SU-DHL-6 (cell line): ENCODE measurements around the gene RAPSN.

Experiments
- H2AFZ ChIP-seq: fragments of 200-600 bp; sonication (generic); 2 replicates; pipeline ENCODE4 v1.6.1; 2014; ENCODE audit warnings: low read depth, mild to moderate bottlenecking, moderate library complexity, mixed read lengths, antibody characterized with exemption, low read length; ENCODE audit not compliant: severe bottlenecking
- H3F3A ChIP-seq: fragments of 200-600 bp; shearing (Covaris generic); 2 replicates; pipeline ENCODE4 v1.6.0; 2016; ENCODE audit warnings: antibody characterized with exemption, mild to moderate bottlenecking; ENCODE audit not compliant: insufficient read depth
- H3K27ac ChIP-seq: fragments of 200-600 bp; sonication (generic); 2 replicates; pipeline ENCODE4 v1.5.1; 2016; ENCODE audit warnings: low read depth, mild to moderate bottlenecking, low read length, moderate library complexity, mixed read lengths
- H3K27me3 ChIP-seq: fragments of 200-600 bp; sonication (generic), shearing (Covaris generic); 2 replicates; pipeline ENCODE4 v1.6.0; 2014; ENCODE audit warnings: mild to moderate bottlenecking, low read length
- H3K36me3 ChIP-seq: fragments of 200-600 bp; sonication (generic); 2 replicates; pipeline ENCODE4 v1.6.1; 2014; ENCODE audit warnings: mild to moderate bottlenecking, low read length, mixed read lengths
- H3K4me2 ChIP-seq: fragments of 300-600, 200-600 bp; shearing (Covaris generic), sonication (generic); 2 replicates; pipeline ENCODE4 v1.6.0; 2014; ENCODE audit warnings: low read length, low read depth, mild to moderate bottlenecking; ENCODE audit not compliant: poor library complexity, severe bottlenecking
- H3K4me3 ChIP-seq: fragments of 200-600 bp; sonication (generic); 2 replicates; pipeline ENCODE4 v1.5.1; 2014; ENCODE audit warnings: antibody characterized with exemption, low read length, mild to moderate bottlenecking, mixed read lengths; ENCODE audit not compliant: insufficient read depth, poor library complexity, severe bottlenecking
- H3K79me2 ChIP-seq: fragments of 200-600 bp; sonication (generic); 2 replicates; pipeline ENCODE4 v1.6.1; 2014; ENCODE audit warnings: mild to moderate bottlenecking, low read length, moderate library complexity; ENCODE audit not compliant: insufficient read depth
- H3K9ac ChIP-seq: fragments of 200-600 bp; sonication (generic); 2 replicates; pipeline ENCODE4 v1.7.0; 2014; ENCODE audit warnings: mild to moderate bottlenecking, low read length
- H3K9me2 ChIP-seq: fragments of 200-600 bp; sonication (generic); replicated peaks from 2 replicates; pipeline ENCODE4 v1.6.1; 2014; ENCODE audit warnings: low read length; ENCODE audit not compliant: insufficient read depth
- H3K9me3 ChIP-seq: fragments of 200-600 bp; sonication (generic); 2 replicates; pipeline ENCODE4 v1.6.1; 2014; ENCODE audit warnings: low read length, mixed read lengths; ENCODE audit not compliant: insufficient read depth
- H4K20me1 ChIP-seq: fragments of 200-600 bp; sonication (generic); 2 replicates; pipeline ENCODE4 v1.6.1; 2014; ENCODE audit warnings: low read depth, mild to moderate bottlenecking, antibody characterized with exemption, low read length, moderate library complexity, mixed read lengths
- EZH2phosphoT487 ChIP-seq: fragments of 200-600 bp; sonication (generic), shearing (Covaris generic); conservative IDR thresholded peaks from 2 replicates; pipeline ENCODE4 v1.6.1; 2018; ENCODE audit warnings: mild to moderate bottlenecking, antibody characterized with exemption, low read length, moderate library complexity, mixed read lengths
- TF ChIP-seq, protein P1 (sequence below): fragments of 200-600 bp; sonication (generic); IDR thresholded peaks from one replicate; pipeline ENCODE4 v1.5.1; 2017; ENCODE audit warnings: antibody characterized with exemption, mild to moderate bottlenecking, low read length, moderate library complexity; ENCODE audit not compliant: insufficient read depth, poor library complexity, severe bottlenecking

Gene RAPSN

DNA sequence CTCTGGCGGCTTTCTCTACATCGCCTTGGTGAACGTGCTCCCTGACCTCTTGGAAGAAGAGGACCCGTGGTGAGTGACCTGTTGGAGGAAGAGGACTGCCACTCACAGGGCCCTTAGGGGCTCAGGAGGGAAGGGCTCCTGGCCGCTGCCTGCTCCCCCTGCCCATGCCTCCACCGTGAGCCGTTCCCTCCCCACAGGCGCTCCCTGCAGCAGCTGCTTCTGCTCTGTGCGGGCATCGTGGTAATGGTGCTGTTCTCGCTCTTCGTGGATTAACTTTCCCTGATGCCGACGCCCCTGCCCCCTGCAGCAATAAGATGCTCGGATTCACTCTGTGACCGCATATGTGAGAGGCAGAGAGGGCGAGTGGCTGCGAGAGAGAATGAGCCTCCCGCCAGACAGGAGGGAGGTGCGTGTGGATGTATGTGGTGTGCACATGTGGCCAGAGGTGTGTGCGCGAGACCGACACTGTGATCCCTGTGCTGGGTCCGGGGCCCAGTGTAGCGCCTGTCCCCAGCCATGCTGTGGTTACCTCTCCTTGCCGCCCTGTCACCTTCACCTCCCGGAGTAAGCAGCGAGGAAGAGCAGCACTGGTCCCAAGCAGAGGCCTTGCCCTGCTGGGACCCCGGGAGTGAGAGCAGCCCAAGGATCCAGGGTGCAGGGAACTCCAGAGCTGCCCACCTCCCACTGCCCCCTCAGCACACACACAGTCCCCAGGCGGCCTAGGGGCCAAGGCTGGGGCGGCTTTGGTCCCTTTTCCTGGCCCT, 33.7 kb downstream of the RAPSN start:
- no peaks in the 10 kb centered on the region for H3K36me3 ChIP-seq
- H3K4me3 ChIP-seq = no peak overlapping the region
- no peaks in the 10 kb centered on the region for H3K9me2 ChIP-seq
- no peak for TF ChIP-seq EZH2phosphoT487
- TF ChIP-seq, protein P1, sequence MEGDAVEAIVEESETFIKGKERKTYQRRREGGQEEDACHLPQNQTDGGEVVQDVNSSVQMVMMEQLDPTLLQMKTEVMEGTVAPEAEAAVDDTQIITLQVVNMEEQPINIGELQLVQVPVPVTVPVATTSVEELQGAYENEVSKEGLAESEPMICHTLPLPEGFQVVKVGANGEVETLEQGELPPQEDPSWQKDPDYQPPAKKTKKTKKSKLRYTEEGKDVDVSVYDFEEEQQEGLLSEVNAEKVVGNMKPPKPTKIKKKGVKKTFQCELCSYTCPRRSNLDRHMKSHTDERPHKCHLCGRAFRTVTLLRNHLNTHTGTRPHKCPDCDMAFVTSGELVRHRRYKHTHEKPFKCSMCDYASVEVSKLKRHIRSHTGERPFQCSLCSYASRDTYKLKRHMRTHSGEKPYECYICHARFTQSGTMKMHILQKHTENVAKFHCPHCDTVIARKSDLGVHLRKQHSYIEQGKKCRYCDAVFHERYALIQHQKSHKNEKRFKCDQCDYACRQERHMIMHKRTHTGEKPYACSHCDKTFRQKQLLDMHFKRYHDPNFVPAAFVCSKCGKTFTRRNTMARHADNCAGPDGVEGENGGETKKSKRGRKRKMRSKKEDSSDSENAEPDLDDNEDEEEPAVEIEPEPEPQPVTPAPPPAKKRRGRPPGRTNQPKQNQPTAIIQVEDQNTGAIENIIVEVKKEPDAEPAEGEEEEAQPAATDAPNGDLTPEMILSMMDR = no peak
- no peaks in the 10 kb centered on the region for H3K27me3 ChIP-seq
- no peaks in the 10 kb centered on the region; the same call in 1 of the 2 replicates for H3F3A ChIP-seq
- no peaks in the 10 kb centered on the region for H3K79me2 ChIP-seq
- no peaks in the 10 kb centered on the region for H4K20me1 ChIP-seq
- no peak overlapping the region for H3K9ac ChIP-seq
- H2AFZ ChIP-seq = no peak overlapping the region
- no peak overlapping the region for H3K4me2 ChIP-seq
- no peaks in the 10 kb centered on the region for H3K9me3 ChIP-seq
- no peak overlapping the region for H3K27ac ChIP-seq

DNA sequence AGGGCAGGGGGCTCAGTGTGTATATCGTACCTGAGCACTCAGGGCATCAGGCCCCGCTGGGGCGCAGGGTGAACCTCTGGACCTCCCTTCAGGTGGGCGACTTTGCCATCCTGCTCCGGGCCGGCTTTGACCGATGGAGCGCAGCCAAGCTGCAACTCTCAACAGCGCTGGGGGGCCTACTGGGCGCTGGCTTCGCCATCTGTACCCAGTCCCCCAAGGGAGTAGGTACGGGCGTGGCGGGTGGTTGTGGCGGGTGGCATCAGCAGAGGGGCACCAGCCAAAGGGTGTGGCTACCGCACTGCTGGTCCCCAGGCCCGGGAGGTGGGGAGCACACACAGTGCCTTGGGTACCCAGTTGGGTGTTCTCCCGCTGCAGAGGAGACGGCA, 34.3 kb downstream of the RAPSN start:
- Histone ChIP-seq H2AFZ (no peak overlapping the region), H3K4me3 (no peak overlapping the region), H3K36me3 (no peaks in the 10 kb centered on the region), H3K9me2 (no peaks in the 10 kb centered on the region), H3K4me2 (no peak overlapping the region), H4K20me1 (no peaks in the 10 kb centered on the region), H3K27me3 (no peaks in the 10 kb centered on the region), H3K79me2 (no peaks in the 10 kb centered on the region), H3K9me3 (no peaks in the 10 kb centered on the region), H3K27ac (no peak overlapping the region), H3F3A (no peaks in the 10 kb centered on the region; the same call in 1 of the 2 replicates), H3K9ac (no peak overlapping the region)
- no peak for TF ChIP-seq EZH2phosphoT487
- TF ChIP-seq, protein P1 = no peak

GRCh38 chr11:47413908-47414684, 34.8 kb downstream of the RAPSN start:
- H3K9me3 ChIP-seq = no peaks in the 10 kb centered on the region
- H3K79me2 ChIP-seq = no peaks in the 10 kb centered on the region
- no peaks in the 10 kb centered on the region for H3K27me3 ChIP-seq
- no peak overlapping the region for H3K4me2 ChIP-seq
- no peaks in the 10 kb centered on the region for H4K20me1 ChIP-seq
- no peak overlapping the region for H2AFZ ChIP-seq
- H3K4me3 ChIP-seq = no peak overlapping the region
- no peaks in the 10 kb centered on the region for H3K36me3 ChIP-seq
- H3F3A ChIP-seq = peaks cover under 1% of the 10 kb centered on the region; the same call in 1 of the 2 replicates
- no peak overlapping the region for H3K9ac ChIP-seq
- H3K27ac ChIP-seq = no peak overlapping the region
- H3K9me2 ChIP-seq = no peaks in the 10 kb centered on the region
- TF ChIP-seq EZH2phosphoT487 = no peak
- TF ChIP-seq, protein P1 = no peak
